ENCODE results near the gene DTYMK.

GRCh38 chr2:241653210-241653750 lies 33.3 kb downstream of the DTYMK start:
- TF ChIP-seq POLR2A (IDR thresholded peaks at IDR 0.05; ENCODE audit: low read length) (no peak), GATA1 (IDR thresholded peaks at IDR 0.05; ENCODE audit: low read depth, low read length) (no peak)
